ENCODE measurements around the gene TMEM229A.
"Not testable (repeated sequence)": the region's sequence is repeated elsewhere in the genome, so short reads cannot be mapped to it uniquely, and the experiment has no call there.

TMEM229A gene

DNA sequence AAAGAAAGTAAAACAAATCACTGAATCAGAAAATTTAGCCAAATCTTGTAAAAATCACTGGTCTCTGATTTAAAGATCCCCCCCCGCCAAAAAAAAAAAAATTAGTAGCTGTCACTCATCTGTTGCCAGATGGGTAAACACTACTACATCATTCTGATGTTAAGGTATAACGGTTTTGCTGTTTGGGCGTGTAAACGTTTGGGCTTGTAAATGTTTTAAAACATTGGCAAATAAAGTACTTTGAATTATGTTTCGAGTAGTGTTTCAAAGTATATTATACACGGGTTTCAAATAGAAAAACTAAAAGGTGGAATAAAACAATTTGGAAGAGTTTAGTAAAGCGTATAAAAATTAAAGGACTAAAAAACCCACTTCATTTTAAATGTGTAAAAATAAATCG lies 1.5 kb downstream of the TMEM229A start:
- DNase-seq: no peak

DNA sequence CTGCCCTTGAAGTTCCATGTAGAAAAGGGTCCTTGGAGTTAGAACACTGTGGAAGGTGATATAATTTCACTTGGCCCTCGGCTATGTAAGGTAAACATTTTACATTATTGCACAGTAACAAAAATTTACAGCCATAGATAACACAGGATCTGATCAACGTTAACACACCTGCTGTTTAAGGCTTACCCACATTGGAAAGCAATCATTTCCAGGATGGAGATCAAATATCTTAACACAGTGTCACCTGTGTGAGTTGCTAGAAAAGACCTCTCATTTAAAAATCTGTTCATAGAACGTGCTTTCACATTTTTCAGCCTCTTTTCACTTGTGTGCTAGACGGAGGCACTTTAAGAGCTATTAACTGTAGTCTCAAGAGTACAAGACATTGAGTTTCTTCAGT lies 1.9 kb downstream of the TMEM229A start:
- no peak for DNase-seq

DNA sequence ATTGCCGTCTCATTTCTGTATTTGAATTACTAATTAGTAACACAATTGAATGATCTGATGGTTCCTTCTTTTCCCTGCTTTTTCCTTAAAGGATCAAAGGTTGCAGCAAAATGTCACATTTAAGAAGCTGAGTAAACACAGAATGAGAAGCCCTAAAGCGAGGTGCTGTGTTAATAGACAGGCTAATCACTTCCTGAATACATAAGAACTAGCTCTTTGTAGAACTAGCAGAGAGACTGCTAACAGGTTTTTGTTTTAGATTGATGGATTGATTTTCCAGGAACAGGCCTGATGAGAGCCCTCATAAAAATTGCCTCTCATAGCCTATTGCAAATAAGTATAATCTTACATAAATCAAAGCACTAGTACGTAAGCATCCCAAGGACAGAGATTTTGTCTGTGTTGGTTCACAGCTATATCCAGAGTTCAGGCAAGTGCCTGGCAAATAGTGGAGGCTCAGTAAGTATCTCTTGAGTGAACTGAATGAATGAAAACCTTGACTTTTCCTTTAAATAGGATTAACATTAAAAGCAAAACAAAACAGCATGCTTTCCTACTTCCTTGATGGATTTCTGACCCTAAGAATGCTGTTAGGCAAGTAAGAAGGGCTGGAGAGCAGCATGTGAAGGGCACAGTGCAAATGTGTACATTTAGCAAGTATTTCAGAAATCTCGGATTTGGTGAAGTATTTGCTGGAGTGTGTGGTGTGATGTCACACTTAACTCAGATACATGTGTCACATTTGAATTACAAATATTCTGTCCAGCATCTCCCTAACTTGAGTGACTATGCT lies 3.3 kb downstream of the TMEM229A start:
- no peak for DNase-seq

DNA sequence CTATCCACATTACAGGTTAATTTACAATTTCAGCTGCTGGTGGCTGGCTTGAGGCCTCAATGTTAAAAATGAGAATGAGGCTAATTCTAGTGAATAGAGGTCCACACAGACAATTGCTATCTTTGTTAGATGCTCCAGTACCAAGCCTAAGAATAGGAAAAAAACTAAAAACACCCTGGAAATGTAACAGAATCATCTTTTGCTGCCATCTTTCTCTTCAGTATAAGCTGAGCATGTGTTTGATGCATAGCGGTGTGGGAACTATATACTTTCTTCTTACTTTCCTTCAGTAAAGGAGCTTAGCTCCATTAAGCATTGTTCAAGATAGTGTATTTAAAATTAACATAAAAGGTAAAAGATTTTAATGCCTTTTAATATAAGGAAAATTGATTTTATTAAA lies 5.6 kb downstream of the TMEM229A start:
- no peak for DNase-seq

DNA sequence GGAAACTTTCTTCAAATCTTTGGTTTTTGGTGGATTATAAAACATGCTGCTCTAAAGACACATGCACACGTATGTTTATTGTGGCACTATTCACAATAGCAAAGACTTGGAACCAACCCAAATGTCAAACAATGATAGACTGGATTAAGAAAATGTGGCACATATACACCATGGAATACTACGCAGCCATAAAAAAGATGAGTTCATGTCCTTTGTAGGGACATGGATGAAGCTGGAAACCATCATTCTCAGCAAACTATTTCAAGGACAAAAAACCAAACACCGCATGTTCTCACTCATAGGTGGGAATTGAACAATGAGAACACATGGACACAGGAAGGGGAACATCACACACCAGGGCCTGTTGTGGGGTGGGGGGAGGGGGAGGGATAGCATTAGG lies 8.5 kb downstream of the TMEM229A start:
- not testable (repeated sequence) for DNase-seq

DNA sequence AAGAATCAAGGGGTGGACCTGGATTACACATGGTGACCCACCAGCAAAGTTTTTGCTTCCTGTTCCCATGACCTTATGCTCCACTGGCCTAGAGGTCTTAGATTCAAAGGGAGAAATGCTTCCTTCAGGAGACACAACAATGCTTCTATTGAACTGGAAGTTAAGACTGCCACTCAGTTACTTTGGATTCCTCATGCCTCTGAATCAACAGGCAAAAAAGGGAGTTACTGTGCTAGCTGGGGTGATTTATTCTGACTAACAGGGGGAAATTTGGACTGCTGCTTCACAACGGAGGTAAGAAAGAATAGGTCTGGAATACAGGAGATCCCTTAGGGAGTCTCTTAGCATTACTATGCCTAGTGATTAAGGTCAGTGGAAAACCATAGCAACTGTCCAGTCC lies 10.3 kb downstream of the TMEM229A start:
- DNase-seq: no peak

DNA sequence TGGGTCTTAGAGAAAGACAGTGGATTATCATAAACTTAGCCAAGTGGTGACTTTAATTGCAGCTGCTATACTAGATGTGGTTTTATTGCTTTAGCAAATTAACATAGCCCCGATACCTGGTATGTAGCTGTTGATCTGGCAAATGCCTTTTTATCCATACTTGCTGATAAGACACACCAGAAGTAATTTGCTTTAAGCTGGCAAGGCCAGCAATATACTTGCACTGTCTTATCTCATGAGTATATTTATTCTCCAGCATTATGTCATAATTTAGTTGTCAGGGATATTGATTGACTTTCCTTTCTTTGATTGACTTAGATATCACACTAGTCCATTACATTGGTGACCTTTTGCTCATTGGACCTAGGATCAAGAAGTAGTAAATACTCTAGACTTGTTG lies 12.8 kb downstream of the TMEM229A start:
- DNase-seq: no peak

DNA sequence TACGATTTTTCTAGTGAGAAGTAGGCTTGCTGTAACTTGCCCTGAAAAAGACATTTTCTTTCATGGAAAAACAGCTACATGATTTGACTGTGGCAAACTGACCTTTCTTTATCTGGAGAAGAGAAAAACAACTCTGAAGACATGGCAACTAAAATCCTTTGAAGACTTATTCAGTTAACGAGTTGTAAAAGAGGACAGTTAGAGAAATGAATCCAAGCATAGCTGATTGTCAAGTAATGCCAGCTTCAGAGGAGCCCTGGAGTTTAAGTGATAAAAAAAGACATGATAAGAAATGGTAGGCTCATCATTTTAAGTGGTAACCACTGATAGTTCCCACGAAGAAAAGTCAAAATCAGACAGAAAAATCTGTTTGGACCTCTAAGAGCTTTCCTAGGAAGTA lies 19.6 kb downstream of the TMEM229A start:
- no peak for DNase-seq

DNA sequence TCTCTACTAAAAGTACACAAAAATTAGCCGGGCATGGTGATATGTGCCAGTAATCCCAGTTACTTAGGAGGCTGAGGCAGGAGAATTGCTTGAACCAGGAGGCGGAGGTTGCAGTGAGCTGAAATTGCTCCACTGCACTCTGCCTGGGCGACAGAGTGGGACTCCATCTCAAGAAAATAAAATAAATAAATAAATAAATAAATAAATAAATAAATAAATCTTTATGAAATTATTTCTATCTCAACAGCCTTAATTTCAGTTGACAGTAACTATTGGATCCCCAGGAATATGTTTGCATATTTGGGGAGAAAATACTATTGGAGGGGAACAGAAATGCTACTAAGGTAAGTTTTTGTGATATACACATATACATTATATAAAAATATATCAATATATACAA lies 20.0 kb downstream of the TMEM229A start:
- DNase-seq: no peak

DNA sequence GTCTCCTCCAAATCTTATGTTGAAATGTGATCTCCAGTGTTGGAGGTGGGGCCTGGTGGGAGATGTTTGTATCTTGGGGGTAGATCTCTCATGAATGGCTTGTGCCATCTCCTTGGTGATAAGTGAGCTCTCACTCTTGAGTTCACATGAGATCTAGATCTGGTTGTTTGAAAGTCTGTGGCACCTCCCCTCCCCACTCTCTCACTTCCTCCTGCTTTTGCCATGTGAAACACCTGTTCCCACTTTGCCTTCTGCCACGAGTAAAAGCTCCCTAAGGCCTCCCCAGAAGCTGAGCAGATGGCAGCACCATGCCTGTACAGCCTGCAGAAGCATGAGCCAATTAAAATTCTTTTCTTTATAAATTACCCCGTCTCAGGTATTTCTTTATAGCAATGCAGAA lies 23.5 kb downstream of the TMEM229A start:
- DNase-seq: no peak

DNA sequence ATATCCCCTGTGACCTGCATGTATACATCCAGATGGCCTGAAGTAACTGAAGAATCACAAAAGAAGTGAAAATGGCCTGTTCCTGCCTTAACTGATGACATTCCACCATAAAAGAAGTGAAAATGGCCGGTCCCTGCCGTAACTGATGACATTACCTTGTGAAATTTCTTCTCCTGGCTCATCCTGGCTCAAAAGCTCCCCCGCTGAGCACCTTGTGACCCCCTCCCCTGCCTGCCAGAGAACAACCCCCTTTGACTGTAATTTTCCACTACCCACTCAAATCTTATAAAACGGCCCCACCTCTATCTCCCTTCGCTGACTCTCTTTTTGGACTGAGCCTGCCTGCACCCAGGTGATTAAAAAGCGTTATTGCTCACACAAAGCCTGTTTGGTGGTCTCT lies 24.6 kb downstream of the TMEM229A start:
- not testable (repeated sequence) for DNase-seq

DNA sequence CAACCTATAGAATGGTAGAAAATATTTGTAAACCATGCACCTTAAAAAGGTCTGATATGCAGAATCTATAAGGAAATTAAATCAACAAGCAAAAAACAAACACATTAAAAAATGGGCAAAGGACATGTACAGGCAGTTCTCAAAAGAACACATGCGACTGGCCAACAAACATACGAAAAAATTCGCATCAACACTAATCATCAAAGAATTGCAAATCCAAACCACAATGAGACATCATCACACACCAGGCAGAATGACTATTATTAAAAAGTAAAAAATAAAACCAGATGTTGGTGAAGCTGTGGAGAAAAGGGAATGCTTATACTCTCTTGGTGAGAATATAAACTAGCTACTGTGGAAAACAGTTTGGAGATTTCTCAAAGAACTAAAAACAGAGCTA lies 33.2 kb downstream of the TMEM229A start:
- DNase-seq: no peak

DNA sequence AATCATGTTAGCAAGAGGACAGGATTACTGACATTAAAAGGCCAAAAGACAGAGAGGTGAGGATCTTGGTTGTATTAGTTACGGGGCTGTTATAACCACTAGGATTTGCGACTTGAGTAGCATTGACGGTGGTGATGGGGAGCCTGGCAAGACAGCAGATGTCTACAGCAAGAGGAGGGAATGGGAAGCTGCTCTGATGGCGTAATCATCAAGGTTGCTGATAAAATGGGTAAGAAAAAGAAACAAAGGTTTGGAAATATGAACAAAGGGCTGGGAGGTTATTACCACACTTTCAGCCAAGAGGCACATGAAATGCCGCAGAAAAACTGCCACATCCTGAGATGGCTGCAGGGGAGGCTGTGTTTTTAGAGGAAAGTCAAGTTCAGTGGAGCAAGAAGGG lies 33.9 kb downstream of the TMEM229A start:
- no peak for DNase-seq

DNA sequence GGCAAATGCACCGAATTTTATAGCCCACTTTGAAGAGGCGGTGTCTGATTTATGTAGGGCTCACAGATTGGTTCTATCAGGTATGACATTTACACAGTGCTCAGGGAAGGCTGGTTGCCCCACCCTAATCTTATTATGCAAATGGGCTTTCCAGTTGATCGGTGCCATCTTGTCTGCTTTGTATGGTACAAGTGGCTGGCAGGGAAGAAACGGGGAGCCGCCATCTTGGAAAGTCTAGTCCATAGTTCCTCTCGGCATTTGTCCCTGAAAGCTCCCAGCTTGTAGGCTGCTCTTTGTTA lies 36.6 kb downstream of the TMEM229A start:
- DNase-seq: no peak

DNA sequence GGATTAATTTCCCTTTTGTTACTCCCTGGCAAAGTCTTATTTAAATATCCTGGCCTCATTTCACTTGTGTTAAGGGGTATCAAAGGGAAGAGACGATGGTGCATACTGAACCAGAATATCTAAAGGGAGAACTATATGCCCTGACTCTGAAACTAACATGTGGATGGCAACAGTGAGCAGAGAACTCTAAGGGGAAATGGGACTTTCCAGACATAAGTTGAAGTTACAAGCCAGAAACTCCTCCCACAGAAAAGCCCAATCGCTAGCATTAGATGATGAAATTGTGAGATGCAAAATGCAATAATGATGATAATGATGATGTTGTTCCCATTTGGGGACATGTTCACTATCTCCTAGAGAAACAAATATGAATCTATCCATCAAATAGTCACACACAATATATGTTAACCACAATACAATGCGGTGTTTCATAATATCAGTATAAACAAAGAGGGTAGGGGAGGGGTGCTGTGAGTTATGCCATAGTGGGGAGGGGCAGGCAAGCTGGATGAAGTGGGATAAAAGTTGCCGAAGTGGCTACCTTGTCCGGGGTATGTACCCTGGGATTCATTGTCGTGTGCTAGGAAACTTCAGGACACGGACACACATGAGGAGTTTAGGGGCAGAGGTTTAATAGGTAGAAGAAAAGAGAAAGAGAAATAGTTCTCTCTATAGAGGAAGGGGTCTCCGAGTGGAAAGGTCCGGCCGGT lies 37.1 kb downstream of the TMEM229A start:
- DNase-seq: no peak

DNA sequence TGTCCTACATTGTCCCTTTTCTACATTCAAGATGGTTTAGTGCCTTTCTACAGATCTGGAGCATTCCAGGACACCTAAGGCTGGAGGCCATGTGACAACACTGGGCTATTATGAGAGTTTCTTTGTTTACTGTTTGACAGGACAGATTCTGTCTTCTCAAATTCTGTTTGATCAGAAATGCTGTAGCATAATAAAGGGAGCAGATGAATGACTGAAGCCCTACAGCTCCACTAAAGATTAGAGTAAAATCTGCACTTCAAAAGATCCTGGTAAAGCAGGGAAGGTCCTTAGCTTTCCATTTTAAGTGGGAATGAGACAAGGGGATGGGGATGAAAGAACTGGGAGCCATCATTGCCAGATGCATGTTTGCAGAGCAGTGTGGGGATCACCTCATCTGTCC lies 38.4 kb downstream of the TMEM229A start:
- no peak for DNase-seq

DNA sequence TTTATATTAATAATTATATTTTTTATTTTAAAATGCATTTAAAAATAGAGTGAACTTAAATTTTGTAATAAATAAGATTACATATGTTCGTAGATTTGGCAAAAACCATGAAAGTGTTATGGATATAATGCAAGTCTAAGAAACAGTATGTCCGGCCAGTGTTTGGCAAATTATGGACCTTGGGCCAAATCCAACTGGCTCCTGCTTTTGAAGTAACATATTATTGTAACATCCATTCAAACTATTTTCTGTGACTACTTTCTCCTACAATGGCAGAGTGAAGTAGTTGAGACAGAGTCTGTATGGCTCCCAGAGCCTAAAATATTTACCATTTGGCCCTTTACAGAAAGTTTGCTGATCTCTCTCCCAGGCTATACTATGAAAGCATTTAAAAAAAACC lies 38.9 kb downstream of the TMEM229A start:
- no peak for DNase-seq

DNA sequence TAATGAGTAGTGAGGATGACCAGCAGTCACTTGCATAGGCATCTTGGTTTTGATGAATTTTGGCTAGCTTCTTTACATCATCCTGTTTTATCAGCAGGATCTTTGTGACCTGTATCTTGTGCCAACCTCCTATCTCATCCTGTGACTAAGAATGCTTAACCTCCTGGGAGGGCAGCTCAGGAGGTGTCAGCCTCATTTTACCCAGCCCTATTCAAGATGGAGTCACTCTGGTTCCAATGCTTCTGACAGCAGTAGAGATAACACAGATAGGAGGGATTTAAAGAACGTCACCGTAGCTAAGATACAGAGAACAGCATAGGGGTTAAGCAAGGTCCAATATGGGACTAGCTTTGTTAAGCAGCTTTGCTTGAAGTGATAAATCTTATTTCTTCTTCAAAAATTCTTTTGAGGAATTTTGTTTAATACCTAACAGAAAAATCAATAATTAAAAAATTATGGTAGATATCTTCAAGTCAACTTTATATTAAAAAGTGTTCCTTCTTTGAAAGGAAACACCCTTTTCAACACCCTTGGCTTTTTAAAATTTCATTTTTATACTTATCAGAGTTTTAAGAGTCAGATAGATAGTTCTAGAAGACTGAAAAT lies 39.9 kb downstream of the TMEM229A start:
- no peak for DNase-seq

DNA sequence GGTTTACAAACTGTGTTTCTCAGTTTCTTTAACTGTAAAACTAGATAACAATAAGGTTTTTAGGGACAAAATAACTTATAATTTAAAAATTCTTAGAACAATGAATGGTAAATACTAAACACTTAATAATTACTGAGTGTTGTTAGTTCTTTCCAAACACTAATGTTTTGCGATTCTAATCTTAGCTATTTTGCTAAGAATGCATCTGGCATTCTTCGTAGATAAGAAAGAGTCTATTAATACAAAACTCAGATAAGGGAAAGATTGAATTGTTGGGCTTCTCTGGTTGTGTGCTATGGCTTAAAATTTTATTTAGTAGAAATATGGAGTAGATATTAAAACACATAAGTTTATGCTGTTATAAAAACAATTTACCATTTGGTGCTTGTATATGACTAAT lies 45.4 kb downstream of the TMEM229A start:
- DNase-seq: no peak

Data from SIG-M5 (cell line).